ENCODE measurements around the gene TIMM50. TPM values are rescaled to one million over a fixed set of nuclear protein-coding genes. Genes with fewer than 3 reads are reported as not detected.
"Not testable (repeated sequence)": the region's sequence is repeated elsewhere in the genome, so short reads cannot be mapped to it uniquely, and the experiment has no call there.

TIMM50 gene
- total RNA-seq, result 43.2 TPM

DNA sequence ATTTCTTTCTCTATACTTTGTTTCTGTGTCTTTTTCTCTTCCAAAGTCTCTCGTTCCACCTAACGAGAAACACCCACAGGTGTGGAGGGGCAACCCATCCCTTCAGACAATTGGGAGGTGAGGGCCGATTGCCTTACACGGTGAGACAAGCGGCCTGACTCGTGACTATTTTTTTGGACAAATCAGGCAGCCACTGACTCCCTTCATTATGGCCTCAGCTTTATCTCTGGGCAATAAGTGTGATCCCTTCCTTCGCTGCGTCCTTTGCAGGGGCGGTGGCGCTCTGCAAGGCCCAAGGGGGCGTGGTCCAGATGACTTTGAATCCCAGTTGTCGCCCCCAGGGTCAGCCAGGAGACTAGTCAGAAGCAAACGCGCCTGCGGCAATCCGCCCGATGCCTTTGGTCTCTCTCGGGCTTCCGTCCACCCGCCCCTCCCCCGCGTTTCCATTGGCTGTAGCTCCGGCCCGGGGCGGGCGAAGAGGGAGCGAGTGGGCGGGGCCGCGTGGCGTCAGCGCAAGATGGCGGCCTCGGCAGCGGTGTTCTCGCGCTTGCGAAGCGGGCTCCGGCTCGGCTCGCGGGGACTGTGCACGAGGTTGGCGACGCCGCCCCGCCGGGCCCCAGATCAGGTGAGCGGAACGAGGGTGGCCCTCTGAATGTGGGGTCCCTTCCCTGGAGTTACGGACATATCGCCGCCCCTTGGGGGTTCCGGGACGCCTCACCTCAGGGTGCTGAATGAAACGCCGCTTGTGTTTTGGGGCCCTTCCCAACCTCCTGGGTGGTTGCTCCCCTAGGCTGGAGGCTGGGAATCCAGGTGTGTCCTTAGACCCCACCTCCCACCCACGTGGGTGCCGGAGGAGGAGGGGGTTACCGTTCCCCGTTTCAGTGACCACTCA is at the start of gene TIMM50:
Gene TIMM50 (plus strand): TSS at position 502 of the 892 bp plus-strand sequence. CDS start 16 bp downstream, at position 518.
- FAIRE-seq, result no peak

DNA sequence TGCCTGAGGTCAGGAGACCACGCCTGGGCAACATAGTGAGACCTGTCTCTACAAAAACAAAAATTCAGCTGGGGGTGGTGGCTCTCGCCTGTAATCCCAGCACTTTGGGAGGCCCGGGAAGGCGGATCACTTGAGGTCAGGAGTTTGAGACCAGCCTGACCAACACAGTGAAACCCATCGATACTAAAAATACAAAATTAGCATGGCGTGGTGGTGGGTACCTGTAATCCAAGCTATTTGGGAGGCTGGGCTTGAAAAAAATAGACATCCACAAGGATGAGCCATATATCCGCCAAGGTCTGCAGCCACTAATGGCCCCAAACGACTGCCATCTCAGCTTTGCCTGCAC is 48.0 kb upstream of the TIMM50 start:
- FAIRE-seq (no peak), DNase-seq (ENCODE audit: low spot score in 2 of 2) (no peak)

More for the DNA sequence above, at the start of gene TIMM50:
- DNase-seq (ENCODE audit: low spot score in 2 of 2), result peak; percentile 92 to 94

DNA sequence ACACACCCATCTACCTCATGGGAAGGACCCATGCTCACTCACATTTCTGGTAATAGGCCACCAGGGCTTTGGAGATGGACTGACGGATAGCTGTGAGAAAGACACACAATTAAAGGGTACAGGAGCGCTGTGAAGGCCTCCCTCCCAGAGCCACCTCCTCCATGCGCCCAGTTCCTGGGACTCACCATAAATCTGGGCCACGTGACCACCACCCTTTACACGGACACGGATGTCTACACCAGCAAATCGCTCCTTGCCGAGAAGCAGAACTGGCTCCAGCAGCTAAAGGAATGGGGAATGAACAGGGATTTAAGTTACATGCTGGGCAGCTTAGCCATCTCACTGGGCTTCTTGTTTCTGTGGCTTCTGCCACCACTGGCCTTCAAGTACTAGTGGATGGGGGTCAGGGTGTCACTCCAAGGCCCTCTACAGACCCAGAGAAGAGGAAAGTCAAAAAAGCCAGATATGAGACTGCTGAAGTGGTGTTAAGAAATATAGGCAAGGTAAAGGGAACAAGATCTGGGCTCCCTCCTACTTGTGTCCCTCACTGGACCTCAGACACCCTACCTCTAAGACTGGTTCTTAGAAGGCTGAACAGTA is 47.1 kb upstream of the TIMM50 start:
- FAIRE-seq, result no peak
- no peak for DNase-seq (ENCODE audit: low spot score in 2 of 2)

DNA sequence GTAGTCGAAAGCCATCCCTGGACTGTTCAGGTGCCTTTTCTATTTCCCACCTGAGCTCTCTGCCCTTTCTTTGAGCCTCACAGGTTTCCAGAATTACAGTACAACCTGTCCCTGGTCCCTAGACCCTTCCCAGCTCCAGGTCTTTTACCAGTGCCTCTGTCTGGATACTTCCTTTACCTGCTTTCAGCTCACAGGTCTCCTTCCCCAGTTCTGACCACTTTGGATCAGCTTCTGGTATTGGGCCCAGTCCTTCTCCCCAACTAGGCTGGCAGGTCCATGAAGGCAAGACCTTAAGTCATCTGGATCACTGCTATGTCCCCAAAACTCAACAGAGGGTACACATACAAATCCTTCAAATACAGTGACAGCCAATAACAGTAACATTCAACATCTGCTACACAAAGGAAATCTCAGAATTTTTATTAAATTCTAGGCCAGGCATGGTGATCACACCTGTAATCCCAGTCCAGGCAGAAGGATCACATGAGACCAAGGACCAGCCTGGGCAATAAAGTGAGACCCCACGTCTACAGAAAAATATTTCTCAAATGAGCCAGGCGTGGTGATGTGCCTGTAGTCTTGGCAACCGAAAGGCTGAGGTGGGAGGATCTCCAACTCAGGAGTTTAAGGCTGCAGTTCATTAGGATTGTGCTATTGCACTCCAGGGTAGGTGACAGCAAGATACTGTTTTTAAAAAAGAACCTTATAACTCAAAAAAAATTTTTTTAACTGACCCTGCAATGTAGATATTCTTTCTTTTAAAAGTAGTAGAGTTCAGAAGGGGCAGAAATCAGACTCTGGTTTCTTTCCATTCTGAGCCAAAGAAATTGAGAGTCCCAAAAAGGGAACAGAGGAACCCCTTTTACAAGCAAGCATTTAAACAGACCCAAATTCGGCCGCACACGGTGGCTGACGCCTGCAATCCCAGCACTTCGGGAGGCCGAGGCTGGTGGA is 46.2 kb upstream of the TIMM50 start:
- DNase-seq (ENCODE audit: low spot score in 2 of 2), result no peak
- no peak for FAIRE-seq

DNA sequence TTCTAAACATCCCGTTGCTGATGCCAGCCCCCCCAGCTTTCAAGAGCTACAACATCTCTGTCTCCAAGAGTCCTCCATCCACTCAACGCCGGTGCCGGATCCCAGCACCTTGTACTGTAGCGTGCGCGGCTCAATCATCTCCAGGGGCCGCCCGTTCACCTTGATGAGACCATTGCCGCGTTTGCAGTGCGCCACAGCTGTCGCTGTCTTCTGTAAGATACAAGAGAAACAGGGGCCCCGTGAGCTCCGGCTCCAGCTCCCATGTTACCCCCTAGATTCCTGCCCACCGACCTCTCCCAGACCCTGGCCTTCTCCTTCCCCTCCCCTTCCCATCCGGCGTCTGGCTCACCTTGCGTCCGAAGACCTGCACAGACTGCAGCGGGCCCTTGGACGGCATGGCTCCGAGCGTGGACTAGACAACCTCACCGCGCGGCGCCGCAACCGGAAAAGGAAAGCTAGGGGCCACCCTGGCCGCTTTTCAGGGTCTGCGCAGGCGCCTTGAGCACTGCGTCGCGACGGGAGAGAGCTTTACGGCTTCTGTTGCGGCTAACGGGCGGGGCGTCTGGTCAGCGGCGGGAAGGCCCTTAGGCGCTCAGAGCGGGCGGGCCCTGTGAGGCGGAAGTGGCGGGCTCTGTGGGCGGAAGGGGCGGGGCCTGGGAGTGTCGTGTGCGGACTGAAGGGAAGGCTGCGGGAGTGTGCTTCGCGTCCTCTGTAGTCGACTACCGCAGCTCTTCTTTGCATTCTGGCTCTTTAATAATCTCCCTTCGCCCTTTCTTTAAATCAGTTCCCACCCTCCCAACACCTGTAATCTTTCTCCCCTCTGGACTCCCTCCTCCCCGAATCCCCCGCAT is 44.9 kb upstream of the TIMM50 start, which contains the start of gene RPS16:
Gene RPS16 (minus strand): TSS at position 451 of the 851 bp plus-strand sequence. CDS start 54 bp downstream, at position 397.
- FAIRE-seq (no peak), DNase-seq (ENCODE audit: low spot score in 2 of 2) (peak; percentile 92 to 98)

DNA sequence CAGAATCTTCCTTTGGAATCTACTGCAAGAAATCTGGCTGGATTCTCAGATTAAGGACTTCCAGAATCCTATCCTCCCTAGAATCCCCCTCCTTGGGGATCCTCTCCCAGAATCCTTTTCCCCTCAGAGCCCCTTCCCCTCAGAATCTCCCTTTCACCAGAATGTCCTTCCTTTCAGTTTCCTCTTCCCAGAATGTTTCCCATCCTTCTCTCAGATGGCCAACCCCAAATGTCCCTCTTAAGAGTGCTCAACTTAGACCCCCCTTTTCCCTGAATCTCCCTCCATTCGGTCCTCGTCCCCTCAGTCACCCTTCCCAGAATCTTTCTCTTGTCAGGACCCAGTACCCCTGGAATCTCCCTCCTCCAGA is 44.3 kb upstream of the TIMM50 start:
- FAIRE-seq, result no peak

DNA sequence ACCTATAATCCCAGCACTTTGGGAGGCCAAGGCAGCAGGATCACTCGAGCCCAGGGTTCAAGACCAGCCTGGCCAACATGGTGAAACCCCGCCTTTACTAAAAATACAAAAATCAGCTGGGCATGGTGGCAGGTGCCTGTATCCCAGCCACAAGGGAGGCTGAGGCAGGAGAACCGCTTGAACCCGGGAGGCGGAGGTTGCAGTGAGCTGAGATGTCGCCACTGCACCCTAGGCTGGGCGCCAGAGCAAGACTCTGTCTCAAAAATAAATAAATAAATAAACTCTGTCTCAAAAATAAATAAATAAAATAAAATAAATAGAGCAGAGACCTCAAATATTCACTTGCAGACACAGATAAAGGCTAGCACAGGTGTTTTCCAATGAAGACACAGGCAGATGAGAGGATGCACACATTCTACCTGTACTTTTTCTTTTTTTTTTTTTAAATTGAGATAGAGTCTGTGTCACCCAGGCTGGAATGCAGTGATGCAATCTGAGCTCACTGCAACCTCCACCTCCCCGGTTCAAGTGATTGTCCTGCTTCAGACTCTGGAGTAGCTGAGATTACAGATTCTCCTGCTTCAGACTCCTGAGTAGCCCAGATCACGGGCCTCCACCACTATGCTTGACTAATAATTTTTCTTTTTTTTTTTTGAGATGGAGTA is 42.2 kb upstream of the TIMM50 start:
- no peak for FAIRE-seq
- DNase-seq (ENCODE audit: low spot score in 2 of 2), result no peak

More for the DNA sequence above, 44.3 kb upstream of the TIMM50 start:
- no peak for DNase-seq (ENCODE audit: low spot score in 2 of 2)

DNA sequence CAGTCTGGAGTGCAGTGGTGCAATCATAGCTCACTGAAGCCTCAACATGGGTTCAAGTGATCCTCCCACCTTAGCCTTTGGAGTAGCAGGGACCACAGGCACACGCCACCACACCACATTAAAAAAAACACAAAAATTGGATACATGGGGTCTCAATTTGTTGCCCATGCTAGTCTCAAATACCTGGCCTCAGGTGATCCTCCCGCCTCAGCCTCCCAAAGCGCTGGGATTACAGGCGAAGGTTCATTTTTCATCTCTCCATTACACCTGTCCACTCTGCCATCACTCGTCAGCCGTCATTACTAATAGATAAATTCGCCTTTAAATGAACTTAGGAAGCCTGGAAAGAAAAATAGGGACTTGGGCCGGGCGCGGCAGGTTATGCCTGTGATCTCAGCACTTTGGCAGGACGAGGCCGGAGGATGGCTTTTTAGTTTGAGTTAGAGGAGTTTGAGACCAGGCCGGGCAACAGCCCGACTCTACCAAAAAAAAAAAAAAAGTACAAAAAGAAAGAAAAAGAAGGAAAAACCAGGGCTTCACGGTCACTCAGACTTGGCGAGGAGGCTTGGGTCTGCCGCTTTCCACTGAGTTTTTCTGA is 35.9 kb upstream of the TIMM50 start:
- DNase-seq (ENCODE audit: low spot score in 2 of 2) (no peak), FAIRE-seq (no peak)

DNA sequence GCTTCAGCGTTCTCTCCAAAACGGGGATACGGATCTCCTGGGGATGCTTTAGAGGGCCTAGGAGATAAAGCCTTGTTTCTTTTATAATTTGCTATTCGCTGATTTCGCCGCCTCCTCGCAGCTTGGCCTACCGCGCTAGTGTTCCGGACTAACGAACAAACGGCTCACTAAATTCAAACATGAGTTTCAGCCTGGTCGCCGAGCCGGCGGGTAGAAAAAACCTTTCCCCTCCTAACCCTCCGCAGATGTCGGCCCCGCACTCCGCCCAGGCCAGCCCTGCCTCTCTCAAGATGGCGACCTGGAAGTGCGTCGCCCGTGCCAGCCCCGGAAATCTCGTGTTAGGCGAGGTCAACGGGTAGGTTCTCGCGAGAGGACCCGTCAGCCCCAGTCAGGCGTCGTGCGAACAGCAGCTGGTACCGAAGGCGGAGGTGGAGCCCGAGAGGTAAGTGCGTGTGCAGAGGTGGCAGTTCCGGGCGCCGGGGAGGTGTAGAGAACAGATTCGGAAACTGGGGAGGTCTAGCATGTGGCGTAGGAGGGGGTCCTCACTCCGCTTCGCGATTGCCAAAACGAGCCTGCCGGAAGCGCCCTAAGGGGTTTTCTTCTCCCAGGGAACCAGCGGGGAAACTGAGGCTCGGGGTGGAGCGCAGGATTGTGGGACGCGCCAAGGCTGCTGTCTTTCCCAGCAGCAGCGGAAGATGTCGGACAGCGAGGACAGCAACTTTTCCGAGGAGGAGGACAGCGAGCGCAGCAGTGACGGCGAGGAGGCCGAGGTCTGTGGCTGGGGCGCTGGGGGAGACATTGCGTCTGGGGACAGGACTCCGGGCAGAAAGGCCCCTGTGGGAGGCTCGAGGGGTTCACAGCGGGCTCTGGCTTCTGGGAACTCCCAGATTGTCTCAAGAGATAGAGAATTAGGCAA is 35.2 kb upstream of the TIMM50 start, which contains the start of gene SUPT5H:
Gene SUPT5H (plus strand): TSS at position 387 of the 916 bp plus-strand sequence. CDS start 309 bp downstream, at position 696.
- DNase-seq (ENCODE audit: low spot score in 2 of 2), result peak; percentile 81 to 98
- FAIRE-seq, result no peak

DNA sequence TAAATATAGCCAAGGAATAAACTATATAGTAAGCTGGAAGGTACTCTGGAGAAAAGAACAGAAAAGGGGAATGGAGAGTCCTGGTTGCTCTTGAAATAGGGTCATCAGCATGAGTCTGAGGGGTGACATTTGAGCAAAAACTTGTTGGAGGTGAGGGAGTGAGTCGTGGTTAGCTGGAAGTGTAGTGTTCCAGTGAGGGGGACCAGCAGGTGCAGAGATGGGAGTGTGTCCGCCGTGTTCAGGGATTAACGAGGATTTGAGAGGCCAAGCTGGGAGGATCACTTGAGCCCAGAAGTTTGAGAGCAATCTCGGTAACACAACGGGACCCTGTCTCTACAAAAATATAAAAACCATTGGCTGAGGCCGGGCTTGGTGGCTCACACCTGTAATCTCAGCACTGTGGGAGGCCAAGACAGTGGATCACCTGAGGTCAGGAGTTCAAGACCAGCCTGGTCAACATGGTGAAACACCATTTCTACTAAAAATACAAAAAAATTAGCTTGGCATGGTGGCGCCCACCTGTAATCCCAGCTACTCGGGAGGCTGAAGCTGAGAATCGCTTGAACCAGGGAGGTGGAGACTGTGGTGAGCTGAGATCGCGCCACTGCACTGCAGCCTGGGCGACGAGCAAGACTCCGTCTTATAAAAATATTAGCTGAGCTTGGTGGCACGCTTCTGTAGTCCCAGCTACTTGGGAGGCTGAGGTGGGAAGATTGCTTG is 34.1 kb upstream of the TIMM50 start:
- FAIRE-seq, result no peak
- DNase-seq (ENCODE audit: low spot score in 2 of 2), result no peak

DNA sequence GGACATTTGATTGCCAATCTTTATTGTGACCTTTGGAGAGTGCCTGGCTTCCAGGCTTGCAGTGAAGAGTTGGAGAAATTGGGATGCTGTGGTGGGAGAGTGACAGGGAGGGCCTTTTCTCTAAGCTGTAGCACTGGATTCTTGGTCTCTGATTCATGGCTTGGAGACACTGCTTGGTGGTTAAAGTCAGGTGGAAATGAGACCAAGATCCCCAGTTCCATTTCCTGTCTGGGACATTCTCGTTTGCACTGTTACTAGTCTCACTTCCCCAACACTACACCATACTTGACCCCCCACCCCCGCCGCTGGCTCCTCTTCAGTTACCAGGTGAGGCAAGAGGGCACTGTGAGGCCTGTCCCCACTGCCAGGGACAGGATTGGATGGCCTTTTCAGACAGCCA is 32.4 kb upstream of the TIMM50 start:
- FAIRE-seq, result no peak

DNA sequence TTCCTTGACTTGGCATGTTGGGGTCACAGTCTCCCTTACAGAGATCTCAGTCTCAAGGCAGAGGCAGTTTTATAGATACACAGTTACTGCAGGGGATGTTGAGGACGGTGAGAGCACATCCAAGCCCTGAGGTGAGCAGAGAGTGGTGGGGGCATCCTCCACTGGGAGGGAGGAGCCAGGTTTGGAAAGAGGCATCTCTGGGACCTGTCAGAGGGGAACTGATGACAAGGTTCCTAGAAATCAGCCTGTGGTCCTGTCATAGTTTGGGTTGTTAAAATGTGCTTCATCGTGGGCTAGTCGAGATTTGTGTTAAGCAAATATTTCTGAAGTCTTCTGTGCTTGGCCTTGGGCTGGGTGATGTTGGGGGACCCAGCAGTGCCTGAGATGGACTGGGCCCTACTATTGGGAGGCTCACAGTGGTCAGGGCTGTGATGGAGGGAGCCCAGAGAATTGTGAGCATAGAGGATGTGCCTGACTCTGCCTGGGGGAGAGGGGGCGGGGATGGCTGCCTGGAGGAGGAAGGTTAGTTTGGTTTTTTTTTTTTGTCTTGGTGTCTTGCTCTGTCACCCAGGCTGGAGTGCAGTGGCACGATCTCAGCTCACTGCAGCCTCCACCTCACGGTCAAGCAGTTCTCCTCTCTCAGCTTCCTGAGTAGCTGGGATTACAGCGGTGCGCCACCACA is 31.4 kb upstream of the TIMM50 start:
- FAIRE-seq (no peak), DNase-seq (ENCODE audit: low spot score in 2 of 2) (no peak)

More for the DNA sequence above, 32.4 kb upstream of the TIMM50 start:
- DNase-seq (ENCODE audit: low spot score in 2 of 2), result no peak

DNA sequence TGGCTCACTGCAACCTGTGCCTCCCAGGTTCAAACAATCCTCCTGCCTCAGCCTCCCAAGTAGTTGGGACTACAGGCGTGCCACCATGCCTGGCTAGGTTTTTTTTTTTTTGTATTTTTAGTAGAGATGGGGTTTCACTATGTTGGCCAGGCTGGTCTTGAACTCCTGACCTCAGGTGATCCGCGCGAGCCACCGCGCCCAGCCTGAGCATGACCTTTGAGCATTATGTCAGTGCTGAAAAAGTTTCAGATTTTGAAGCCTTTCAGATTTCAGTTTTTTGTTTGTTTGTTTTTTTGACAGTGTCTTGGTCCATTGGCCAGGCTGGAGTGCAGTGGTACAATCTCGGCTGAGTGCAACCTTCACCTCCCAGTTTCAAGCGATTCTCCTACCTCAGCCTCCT is 29.4 kb upstream of the TIMM50 start:
- not testable (repeated sequence) for FAIRE-seq; DNase-seq (ENCODE audit: low spot score in 2 of 2)

DNA sequence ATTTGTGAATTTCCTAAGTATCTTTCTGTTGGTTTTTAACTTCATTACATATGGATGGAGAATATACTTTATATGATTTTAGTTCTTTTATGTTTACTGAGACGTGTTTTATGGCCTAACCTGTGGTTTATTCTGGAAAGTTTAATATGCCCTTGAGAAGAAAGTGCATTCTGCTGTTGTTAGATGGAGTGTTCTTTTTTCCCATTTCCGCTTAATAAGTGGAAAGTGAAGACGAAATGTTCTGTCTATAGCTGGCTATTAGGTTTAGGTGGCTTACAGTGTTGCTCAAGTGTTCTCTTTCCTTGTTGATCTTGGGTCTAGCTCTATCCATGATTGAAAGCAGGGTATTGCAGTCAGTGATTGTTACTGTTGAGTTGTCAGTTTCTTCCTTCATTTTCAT is 17.2 kb upstream of the TIMM50 start:
- FAIRE-seq, result no peak
- no peak for DNase-seq (ENCODE audit: low spot score in 2 of 2)

DNA sequence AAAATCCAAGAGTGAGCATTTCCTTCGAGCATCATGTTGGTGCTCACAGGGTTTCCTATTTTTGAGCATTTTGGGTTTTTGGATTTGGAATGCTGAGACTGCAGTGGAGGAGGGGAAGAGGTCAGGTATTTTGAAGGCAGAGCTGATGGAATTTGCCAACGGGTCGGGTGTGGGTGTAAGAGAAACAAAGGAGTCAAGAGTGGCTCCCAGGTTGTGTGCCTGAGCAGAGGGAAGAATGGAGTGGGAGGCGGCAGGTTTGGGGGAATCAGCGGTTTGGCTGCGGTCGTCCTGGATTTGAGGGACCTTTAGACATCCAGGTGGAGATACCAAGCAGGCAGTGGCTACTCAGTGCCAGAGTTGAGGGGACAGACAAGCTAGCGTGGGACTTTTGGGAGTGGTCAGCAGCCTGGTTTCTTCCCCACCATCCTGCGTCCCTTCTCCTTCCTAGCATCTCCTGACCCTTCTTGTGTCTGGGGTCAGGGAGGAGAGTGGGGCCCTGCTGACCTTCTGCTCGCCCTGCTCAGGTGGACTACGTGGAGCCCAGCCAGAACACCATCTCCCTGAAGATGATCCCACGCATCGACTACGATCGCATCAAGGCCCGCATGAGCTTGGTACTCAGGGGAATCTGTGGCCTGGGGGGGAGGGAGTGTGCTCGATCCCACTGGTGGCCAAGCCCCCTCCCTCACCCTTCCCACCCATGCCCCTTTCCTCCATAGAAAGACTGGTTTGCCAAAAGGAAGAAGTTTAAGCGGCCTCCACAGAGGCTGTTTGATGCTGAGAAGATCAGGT is 14.5 kb upstream of the TIMM50 start:
- DNase-seq (ENCODE audit: low spot score in 2 of 2) (no peak), FAIRE-seq (no peak)

DNA sequence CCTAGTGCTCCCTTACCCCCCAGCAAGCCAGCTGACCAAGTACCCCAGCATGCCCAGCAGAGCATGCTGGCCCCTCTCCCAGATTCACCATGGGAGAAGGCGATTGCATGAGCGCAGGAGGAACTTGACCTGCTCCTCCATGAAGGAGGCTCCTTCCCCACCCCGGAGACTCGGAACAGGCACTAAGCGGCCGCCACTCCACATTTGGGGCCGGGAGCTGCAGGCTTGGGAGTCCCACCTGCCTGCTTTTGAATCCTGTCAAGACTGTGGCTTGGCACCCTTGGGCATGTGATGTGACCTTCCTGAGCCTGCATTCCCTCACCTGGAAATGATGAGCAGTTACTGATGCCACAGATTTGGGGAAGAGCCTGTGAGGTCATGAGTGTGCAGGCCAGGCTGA is 12.7 kb upstream of the TIMM50 start:
- DNase-seq (ENCODE audit: low spot score in 2 of 2), result no peak
- FAIRE-seq, result no peak

Measured in frontal cortex (tissue), 4 donors.